Mesenchymal stem cell (in vitro differentiated cells and primary cell): ENCODE measurements around the gene RAP1B.

Experiments used
- DNase-seq: peaks from one replicate; pipeline ENCODE4 v3.0.0-alpha.2; 2013
- H2AFZ ChIP-seq: one replicate; pipeline ENCODE4 v1.6.1; 2013; ENCODE audit warnings: low read depth, mild to moderate bottlenecking, control low read depth, inconsistent platforms, low read length, moderate library complexity
- H2AK5ac ChIP-seq: 2 replicates; pipeline ENCODE4 v1.6.1; 2013; ENCODE audit warnings: low read length, moderate library complexity, mild to moderate bottlenecking, inconsistent platforms; ENCODE audit not compliant: severe bottlenecking
- H2BK120ac ChIP-seq: one replicate; pipeline ENCODE4 v1.6.1; 2013; ENCODE audit warnings: low read depth, mild to moderate bottlenecking, inconsistent platforms, low read length, moderate library complexity
- H2BK12ac ChIP-seq, 2 experiments: one replicate each; pipeline ENCODE4 v1.6.1; 2013; ENCODE audit warnings: inconsistent platforms in 2 of 2, low read length in 2 of 2, mild to moderate bottlenecking in 2 of 2, moderate library complexity in 2 of 2, control low read depth in 1 of 2
- H2BK15ac ChIP-seq: one replicate; pipeline ENCODE4 v1.6.1; 2013; ENCODE audit warnings: mild to moderate bottlenecking, low read depth, inconsistent platforms; ENCODE audit not compliant: poor library complexity, severe bottlenecking
- H2BK5ac ChIP-seq: 2 replicates; pipeline ENCODE4 v1.6.1; 2013; ENCODE audit warnings: low read depth, mild to moderate bottlenecking, low read length, control low read depth, inconsistent platforms; ENCODE audit not compliant: poor library complexity, severe bottlenecking
- H3K14ac ChIP-seq, 2 experiments: one replicate each; pipeline ENCODE4 v1.6.1; 2013; ENCODE audit warnings: inconsistent platforms in 2 of 2, low read length in 2 of 2, control low read depth in 1 of 2, mild to moderate bottlenecking in 1 of 2, moderate library complexity in 1 of 2
- H3K18ac ChIP-seq, 2 experiments: one replicate each; pipeline ENCODE4 v1.6.1; 2013; ENCODE audit warnings: inconsistent platforms in 2 of 2, low read length in 2 of 2, control low read depth in 1 of 2, low read depth in 1 of 2, mild to moderate bottlenecking in 1 of 2
- H3K23ac ChIP-seq, 2 experiments: one replicate each; pipeline ENCODE4 v1.6.1; 2013; ENCODE audit warnings: inconsistent platforms in 2 of 2, low read length in 2 of 2, mild to moderate bottlenecking in 2 of 2, moderate library complexity in 2 of 2, control low read depth in 1 of 2
- H3K27ac ChIP-seq: 2 replicates; pipeline ENCODE4 v1.5.1; 2013; ENCODE audit warnings: mild to moderate bottlenecking, moderate library complexity, low read length, control low read depth, inconsistent platforms; ENCODE audit not compliant: poor library complexity, severe bottlenecking
- H3K27me3 ChIP-seq, 2 experiments: 2 replicates each; pipeline versions ENCODE4 v1.6.1 to v1.7.0; 2013; ENCODE audit warnings: low read length in 2 of 2, mild to moderate bottlenecking in 2 of 2, moderate library complexity in 2 of 2, control low read depth in 1 of 2, inconsistent platforms in 1 of 2; ENCODE audit not compliant: control insufficient read depth in 1 of 2, insufficient read depth in 1 of 2
- H3K36me3 ChIP-seq, 2 experiments: 2 replicates each; pipeline versions ENCODE4 v1.6.1 to v1.7.0; 2013; ENCODE audit warnings: low read length in 2 of 2, control low read depth in 1 of 2, inconsistent platforms in 1 of 2, low read depth in 1 of 2, mild to moderate bottlenecking in 1 of 2; ENCODE audit not compliant: insufficient read depth in 2 of 2, control insufficient read depth in 1 of 2
- H3K4ac ChIP-seq, 2 experiments: one replicate each; pipeline ENCODE4 v1.6.1; 2013; ENCODE audit warnings: inconsistent platforms in 2 of 2, low read length in 2 of 2, mild to moderate bottlenecking in 2 of 2, moderate library complexity in 2 of 2, control low read depth in 1 of 2, low read depth in 1 of 2
- H3K4me1 ChIP-seq: 2 replicates; pipeline ENCODE4 v1.6.1; 2013; ENCODE audit warnings: low read depth, low read length, control low read depth; ENCODE audit not compliant: control insufficient read depth, insufficient read depth
- H3K4me2 ChIP-seq: 2 replicates; pipeline ENCODE4 v1.6.1; 2013; ENCODE audit warnings: low read length, mild to moderate bottlenecking, inconsistent platforms; ENCODE audit not compliant: poor library complexity, severe bottlenecking
- H3K4me3 ChIP-seq, 2 experiments: 2 replicates each; pipeline versions ENCODE4 v1.5.1 to v1.7.0; 2013; ENCODE audit warnings: low read length in 2 of 2, mild to moderate bottlenecking in 2 of 2, control low read depth in 1 of 2, low read depth in 1 of 2; ENCODE audit not compliant: insufficient read depth in 1 of 2
- H3K79me1 ChIP-seq: replicated peaks from 2 replicates; pipeline ENCODE4 v1.6.1; 2013; ENCODE audit warnings: mild to moderate bottlenecking, control low read depth, low read length, inconsistent platforms; ENCODE audit not compliant: poor library complexity, severe bottlenecking
- H3K9ac ChIP-seq: 2 replicates; pipeline ENCODE4 v1.7.0; 2013; ENCODE audit warnings: mild to moderate bottlenecking, low read length, moderate library complexity
- H3K9me3 ChIP-seq: 2 replicates; pipeline ENCODE4 v1.7.0; 2013; ENCODE audit warnings: mild to moderate bottlenecking, low read length; ENCODE audit not compliant: control insufficient read depth
- H4K8ac ChIP-seq: one replicate; pipeline ENCODE4 v1.6.1; 2013; ENCODE audit warnings: inconsistent platforms, mild to moderate bottlenecking, low read length, moderate library complexity
- H4K91ac ChIP-seq: one replicate; pipeline ENCODE4 v1.6.1; 2013; ENCODE audit warnings: mild to moderate bottlenecking, low read length, inconsistent platforms
- WGBS: methylation state at CpG from one replicate; pipeline ENCODE4 v1.1.7; 2013; ENCODE audit warnings: mixed read lengths; 5-methylcytosine and 5-hydroxymethylcytosine counted together

Gene RAP1B

GRCh38 chr12:68686262-68686594, 75.5 kb downstream of the RAP1B start:
- Histone ChIP-seq H3K4me2 (peak overlapping the region; percentile 82), H3K23ac (no peak overlapping the region), H3K4me1 (peaks cover 1% of the 10 kb centered on the region), H2BK15ac (no peak overlapping the region), H3K36me3 (peaks cover 0 to 15% of the 10 kb centered on the region in 2 experiments), H3K4me3 (peak overlapping the region in 1 of 2 experiments; percentile 89), H3K18ac (no peak overlapping the region), H4K8ac (peak overlapping the region; percentile 49), H3K9ac (peak overlapping the region; percentile 89), H3K27ac (peak overlapping the region; percentile 90), H2AFZ (no peak overlapping the region), H2AK5ac (no peak overlapping the region), H3K27me3 (no peaks in the 10 kb centered on the region), H2BK12ac (no peak overlapping the region), H2BK120ac (no peak overlapping the region), H3K79me1 (peaks cover 8% of the 10 kb centered on the region), H3K4ac (peak overlapping the region in 1 of 2 experiments; percentile 61), H3K9me3 (no peaks in the 10 kb centered on the region), H2BK5ac (no peak overlapping the region), H3K14ac (no peak overlapping the region), H4K91ac (no peak overlapping the region)
- WGBS, result 57% methylated on average over 3 of the region's 3 CpGs
- no peak for DNase-seq

GRCh38 chr12:68686595-68687521, 76.2 kb downstream of the RAP1B start, which contains the start of gene NUP107:
Gene NUP107 (plus strand): TSS chr12:68686978. CDS start chr12:68687066, 88 bp downstream.
- Histone ChIP-seq H2BK15ac (no peak within 1 kb of the TSS), H2BK12ac (no peak within 1 kb of the TSS), H4K8ac (peak within 1 kb of the TSS; percentile 98), H3K4me1 (peaks cover 1% of the 10 kb centered on the region), H3K4me3 (peak within 1 kb of the TSS; percentile 89 to 95), H3K36me3 (peaks cover 4 to 21% of the 10 kb centered on the region in 2 experiments), H4K91ac (no peak within 1 kb of the TSS), H3K27ac (peak within 1 kb of the TSS; percentile 90), H3K9ac (peak within 1 kb of the TSS; percentile 89), H3K4me2 (peak within 1 kb of the TSS; percentile 94), H2BK5ac (no peak within 1 kb of the TSS), H2AFZ (peak within 1 kb of the TSS; percentile 84), H3K79me1 (peaks cover 8% of the 10 kb centered on the region), H3K9me3 (no peaks in the 10 kb centered on the region), H2AK5ac (peak within 1 kb of the TSS; percentile 22), H3K14ac (no peak within 1 kb of the TSS), H3K23ac (peak within 1 kb of the TSS in 1 of 2 experiments; percentile 63), H3K27me3 (no peaks in the 10 kb centered on the region), H3K18ac (peak within 1 kb of the TSS in 1 of 2 experiments; percentile 1), H2BK120ac (peak within 1 kb of the TSS; percentile 34), H3K4ac (peak within 1 kb of the TSS in 1 of 2 experiments; percentile 61)
- DNase-seq, result peak; percentile 99
- under 1% methylated on average over 43 of the region's 44 CpGs for WGBS

GRCh38 chr12:68695454-68695853, 84.8 kb downstream of the RAP1B start:
- no peak overlapping the region for H3K4me2 ChIP-seq
- H3K9ac ChIP-seq, result no peak overlapping the region

GRCh38 chr12:68699486-68699885, 88.8 kb downstream of the RAP1B start:
- H3K18ac ChIP-seq, result no peak overlapping the region
- H4K91ac ChIP-seq, result no peak overlapping the region
- H3K79me1 ChIP-seq, result peaks cover 4% of the 10 kb centered on the region
- H2AFZ ChIP-seq, result no peak overlapping the region
- no peaks in the 10 kb centered on the region for H3K4me1 ChIP-seq
- H2BK5ac ChIP-seq, result no peak overlapping the region
- H3K36me3 ChIP-seq, result peaks cover 15 to 68% of the 10 kb centered on the region in 2 experiments
- 86% methylated on average over 1 of the region's 1 CpG for WGBS
- no peaks in the 10 kb centered on the region for H3K27me3 ChIP-seq
- no peak overlapping the region for H3K9ac ChIP-seq
- H2AK5ac ChIP-seq, result no peak overlapping the region
- H2BK12ac ChIP-seq, result no peak overlapping the region
- no peak overlapping the region for H3K4me3 ChIP-seq
- H3K4me2 ChIP-seq, result no peak overlapping the region
- H3K14ac ChIP-seq, result no peak overlapping the region
- H3K27ac ChIP-seq, result no peak overlapping the region
- H2BK15ac ChIP-seq, result no peak overlapping the region
- no peak overlapping the region for H4K8ac ChIP-seq
- H3K23ac ChIP-seq, result no peak overlapping the region
- H2BK120ac ChIP-seq, result no peak overlapping the region
- DNase-seq, result no peak
- no peaks in the 10 kb centered on the region for H3K9me3 ChIP-seq
- no peak overlapping the region for H3K4ac ChIP-seq

More at GRCh38 chr12:68695454-68695853, 84.8 kb downstream of the RAP1B start:
- Histone ChIP-seq H3K27me3 (no peaks in the 10 kb centered on the region), H3K14ac (no peak overlapping the region), H4K8ac (no peak overlapping the region), H3K79me1 (peaks cover 4% of the 10 kb centered on the region), H3K18ac (no peak overlapping the region), H3K27ac (no peak overlapping the region), H2BK15ac (no peak overlapping the region), H2BK5ac (no peak overlapping the region), H3K4ac (no peak overlapping the region), H3K4me3 (no peak overlapping the region), H2BK12ac (no peak overlapping the region), H3K4me1 (no peaks in the 10 kb centered on the region), H3K23ac (no peak overlapping the region), H3K36me3 (peaks cover 19 to 78% of the 10 kb centered on the region in 2 experiments), H2BK120ac (no peak overlapping the region), H2AK5ac (no peak overlapping the region), H4K91ac (no peak overlapping the region), H2AFZ (no peak overlapping the region), H3K9me3 (no peaks in the 10 kb centered on the region)
- no peak for DNase-seq
